Activated effector memory CD4-positive, alpha-beta T cell treated with anti-CD3 and anti-CD28 coated beads, Interleukin-2, amount 50 U/mL, for 16 hours (primary cell): Measurements from ENCODE around the gene DOCK3.

Source experiments
- DNase-seq: peaks from one replicate; pipeline ENCODE4 v3.0.0-alpha.2; 2020

The DOCK3 gene

DNA sequence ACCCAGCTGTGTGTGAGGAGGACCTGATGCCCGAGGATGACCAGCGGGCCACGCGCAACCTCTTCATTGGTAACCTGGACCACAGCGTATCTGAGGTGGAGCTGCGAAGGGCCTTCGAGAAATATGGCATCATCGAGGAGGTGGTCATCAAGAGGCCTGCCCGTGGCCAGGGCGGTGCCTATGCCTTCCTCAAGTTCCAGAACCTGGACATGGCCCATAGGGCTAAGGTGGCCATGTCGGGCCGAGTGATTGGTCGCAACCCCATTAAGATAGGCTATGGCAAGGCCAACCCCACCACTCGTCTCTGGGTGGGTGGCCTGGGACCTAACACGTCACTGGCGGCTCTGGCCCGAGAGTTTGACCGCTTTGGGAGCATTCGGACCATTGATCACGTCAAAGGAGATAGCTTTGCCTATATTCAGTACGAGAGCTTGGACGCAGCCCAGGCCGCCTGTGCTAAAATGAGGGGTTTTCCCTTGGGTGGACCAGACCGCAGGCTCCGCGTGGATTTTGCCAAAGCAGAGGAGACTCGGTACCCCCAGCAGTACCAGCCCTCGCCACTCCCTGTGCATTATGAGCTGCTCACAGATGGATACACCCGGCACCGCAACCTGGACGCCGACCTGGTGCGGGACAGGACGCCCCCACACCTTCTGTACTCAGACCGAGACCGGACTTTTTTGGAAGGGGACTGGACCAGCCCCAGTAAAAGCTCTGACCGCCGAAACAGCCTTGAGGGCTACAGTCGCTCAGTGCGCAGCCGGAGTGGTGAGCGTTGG, 717.8 kb downstream of the DOCK3 start:
- DNase-seq = no peak

DNA sequence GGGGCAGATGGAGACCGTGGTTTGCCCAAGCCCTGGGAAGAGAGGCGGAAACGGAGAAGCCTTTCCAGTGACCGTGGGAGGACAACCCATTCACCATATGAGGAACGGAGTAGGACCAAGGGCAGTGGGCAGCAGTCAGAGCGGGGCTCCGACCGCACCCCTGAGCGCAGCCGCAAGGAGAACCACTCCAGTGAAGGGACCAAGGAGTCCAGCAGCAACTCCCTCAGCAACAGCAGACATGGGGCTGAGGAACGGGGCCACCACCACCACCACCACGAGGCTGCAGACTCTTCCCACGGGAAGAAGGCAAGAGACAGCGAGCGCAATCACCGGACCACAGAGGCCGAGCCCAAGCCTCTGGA, 718.4 kb downstream of the DOCK3 start:
- no peak for DNase-seq

DNA sequence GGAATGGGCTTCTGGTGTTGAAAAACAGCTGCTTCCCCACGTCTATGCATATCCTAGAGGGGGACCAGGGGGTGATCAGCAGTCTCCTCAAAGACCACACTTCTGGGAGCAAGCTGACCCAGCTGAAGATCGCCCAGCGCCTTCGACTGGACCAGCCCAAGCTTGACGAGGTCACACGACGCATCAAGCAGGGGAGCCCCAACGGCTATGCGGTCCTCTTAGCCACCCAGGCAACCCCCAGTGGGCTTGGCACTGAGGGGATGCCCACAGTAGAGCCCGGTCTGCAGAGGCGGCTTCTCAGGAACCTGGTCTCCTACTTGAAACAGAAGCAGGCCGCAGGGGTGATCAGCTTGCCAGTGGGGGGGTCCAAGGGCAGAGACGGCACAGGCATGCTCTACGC, 718.8 kb downstream of the DOCK3 start:
- DNase-seq = no peak

DNA sequence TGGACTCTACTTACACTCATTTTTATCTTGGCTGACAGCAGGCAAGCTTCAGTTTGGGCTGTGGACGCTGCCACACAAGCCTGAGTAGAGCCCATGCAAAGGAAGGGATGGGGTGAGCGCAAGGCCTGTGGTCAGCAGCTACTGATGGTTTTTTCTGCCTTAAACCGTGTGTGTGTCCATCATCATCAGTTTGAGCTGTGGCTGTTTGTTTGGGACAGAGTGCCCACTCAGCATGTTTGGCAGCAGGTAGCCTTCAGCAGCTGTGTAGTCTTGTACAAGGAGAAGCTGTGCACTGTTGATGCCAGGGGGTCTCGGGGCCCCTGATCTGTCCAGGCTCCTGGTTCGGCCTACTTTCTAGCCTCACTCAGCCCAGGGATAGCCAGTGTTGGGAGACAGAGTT, 719.8 kb downstream of the DOCK3 start:
- DNase-seq = no peak

DNA sequence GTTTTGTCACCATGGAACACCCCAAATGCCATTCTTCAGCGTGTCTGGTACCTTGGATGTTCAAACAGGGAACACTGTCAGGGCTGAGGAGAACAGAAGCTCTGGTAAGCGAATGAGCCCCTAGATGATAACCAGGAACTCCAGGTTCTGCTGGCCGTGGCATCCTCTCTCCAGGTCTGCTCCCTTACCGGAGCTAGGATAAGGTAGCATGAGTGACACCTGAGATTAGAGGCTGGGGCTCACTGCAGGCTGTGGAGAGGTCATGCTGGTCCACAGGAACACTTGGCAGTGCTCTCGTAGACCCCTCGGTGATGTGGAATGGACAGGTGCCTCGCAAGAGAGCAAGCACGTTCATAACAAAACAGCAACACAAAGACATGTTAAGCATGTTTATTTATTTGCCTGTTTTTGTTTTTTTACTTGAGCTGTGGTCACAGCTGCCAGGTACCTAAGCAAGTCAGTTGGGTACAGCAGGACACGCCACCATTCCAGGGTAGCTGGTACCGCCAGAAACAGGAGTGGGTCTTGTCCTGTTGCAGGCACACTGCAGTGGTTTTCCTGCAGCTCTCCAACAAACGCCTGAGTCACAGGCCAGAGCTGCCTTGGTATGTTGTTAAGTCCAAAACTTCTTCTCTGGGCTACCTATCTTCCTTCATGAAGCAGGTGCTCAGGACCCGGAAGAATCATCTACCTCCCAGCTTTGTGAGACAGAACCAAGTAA, 720.9 kb downstream of the DOCK3 start:
- no peak for DNase-seq

DNA sequence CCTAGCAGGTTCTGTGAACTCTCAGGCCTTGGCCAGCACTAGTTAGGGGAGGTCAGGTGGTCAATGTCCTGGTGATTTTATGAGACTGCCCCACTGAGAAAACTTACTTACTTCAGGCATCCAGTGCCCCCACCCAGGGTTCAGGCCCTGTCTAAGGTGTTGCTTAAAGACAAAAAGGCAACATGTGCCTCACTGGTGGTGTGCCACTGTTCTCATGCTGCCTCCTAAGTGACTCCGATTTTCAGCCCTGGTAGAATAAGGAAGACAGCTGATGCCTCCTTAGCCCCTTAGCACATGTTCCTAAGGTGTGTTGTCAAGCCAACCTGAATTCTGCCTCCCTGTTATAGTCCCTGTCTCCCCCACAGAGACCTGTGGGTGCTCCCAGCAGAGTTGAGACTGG, 721.7 kb downstream of the DOCK3 start:
- DNase-seq = no peak

DNA sequence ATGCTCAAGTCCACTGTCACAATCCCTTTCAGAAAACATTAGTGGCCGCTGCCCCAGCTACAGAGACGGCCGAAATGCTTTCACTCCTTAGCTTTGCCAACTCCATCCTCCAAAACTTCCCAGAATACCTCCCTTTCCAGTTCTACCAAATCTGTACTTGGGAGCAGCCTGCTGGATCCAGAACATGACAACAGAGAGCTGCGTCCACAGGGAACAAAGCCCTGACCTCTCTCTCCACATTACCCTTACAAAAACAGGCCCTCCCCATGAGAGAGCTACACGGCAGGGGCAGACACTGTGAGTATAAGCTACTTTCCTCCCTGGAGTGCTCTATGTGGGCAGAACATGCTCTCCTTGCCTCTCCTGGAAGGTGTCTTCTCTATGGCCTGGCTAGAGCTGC, 722.7 kb downstream of the DOCK3 start:
- DNase-seq = no peak

DNA sequence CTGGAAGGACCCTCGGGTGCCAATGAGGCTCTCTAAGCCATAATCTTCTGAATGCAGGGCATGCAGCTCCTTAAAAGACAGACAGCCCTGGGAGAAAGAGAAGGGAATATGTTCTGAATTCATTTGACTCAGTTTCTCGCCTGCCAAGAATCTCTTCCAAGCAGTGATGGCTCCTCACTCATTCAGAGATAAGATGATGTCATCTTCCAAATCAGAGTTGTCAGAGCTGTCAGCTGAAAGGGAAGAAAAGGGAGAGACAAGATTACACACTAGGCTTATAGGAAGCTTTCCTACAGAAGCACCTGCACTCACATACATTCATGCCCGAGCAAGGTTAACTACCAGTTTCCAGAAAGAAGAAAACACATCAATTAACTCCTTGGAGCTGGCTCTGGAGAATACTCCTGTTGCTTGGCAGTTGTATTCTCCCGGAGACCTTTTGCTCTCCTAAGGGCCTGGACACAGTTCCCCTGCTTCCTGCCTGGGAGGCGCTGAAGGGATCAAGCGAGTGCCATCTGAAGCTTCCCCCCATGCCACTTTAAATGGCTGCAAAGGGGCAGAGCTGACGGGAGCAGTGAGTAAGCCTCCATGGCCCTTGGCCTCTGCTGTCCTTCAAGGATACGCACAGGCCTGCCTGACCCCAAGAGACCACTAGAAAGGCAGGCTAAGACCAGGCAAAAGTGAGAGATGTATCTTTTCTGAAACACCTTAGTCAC, 724.0 kb downstream of the DOCK3 start:
- no peak for DNase-seq

DNA sequence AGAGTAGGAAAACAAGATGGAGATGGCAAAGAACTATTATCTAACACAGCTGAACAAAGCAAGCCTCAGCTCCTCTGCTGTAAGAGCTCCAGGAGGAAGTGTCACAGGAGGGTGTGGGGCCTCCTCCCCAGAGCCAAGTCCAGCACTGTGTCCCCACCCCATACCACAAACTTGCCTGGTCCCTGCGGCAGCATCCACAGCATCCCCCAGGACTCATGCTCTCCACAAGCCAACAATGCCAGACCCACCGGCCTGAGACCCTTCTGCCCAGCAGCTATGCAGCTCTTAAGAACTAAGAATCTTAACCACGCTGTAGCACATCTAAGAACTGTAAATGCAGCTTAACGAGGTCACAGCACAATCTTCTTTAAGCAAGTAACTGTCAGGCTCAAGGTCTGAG, 725.4 kb downstream of the DOCK3 start:
- DNase-seq = no peak

DNA sequence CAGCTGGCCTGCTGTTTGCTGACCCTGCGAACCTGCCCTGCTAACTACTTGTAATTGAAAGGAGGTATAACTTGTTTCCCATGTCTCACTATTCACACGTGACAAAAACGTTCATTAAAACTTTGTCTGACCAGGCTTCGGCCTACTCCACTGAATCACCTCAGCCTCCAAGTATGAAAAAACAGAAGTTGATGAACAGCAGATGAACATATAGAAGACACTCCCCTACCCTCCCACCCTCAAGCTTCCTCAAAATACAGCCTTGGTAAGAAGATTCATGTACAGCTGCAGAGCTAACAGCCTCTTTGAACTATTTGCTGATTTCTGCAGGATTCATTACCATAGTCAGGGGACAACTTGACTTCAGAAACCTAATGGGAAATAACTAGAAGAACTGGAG, 727.0 kb downstream of the DOCK3 start:
- DNase-seq = no peak

DNA sequence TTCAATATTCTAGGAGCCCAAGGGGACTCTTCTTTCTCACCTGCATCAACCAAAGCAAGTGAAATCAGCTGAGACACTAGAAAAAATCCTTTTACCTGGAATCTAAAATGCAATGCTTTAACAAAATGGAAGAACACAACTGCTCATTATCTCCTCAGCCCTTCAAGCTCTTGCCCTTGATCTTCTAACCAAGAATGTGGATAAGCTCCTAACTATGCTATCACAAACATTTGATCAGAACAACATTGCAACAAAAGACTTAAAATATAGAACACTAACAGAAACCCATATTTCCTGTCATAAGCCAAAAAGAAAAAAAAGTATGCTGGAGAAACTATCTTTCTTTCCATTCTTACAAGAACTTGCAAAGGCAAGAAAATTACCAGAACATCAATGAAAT, 728.9 kb downstream of the DOCK3 start:
- DNase-seq = no peak

DNA sequence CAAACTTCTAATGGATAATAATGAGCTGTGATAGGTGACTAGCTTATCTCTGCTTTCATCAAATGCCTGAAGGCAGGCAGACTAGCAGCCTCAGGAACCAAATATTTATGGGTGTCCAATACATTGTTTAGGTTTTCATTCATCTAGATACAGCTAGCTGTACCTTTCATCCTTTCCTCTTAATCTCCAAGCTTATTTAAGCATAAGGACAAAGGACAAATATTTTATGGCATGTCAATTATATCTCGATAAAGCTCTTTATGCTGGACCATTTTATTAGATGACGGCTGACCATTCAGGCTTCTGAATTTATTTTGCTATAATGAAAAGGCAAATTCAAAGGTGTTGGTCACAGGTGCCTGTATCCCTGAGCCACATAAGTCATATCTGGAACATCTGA, 733.3 kb downstream of the DOCK3 start:
- DNase-seq = no peak

DNA sequence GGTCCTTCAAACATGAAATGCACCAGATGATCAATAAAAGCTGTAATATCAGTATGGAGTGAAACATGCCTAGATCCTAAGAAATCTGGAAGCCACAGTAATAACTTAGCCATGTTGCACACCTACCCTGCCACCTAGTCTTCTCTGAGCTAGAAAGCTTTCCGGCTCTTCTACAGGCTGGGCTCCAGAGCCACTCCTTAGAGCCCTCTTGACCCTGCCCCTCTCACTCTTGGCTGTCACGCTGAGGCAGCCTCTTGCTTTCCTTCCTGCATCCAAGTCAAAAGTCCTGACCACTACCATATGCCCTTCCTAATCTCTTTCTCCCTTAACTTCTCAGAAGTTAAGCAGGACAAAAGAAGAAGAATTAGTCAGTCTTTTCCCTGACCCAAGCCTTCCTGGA, 734.1 kb downstream of the DOCK3 start:
- no peak for DNase-seq

DNA sequence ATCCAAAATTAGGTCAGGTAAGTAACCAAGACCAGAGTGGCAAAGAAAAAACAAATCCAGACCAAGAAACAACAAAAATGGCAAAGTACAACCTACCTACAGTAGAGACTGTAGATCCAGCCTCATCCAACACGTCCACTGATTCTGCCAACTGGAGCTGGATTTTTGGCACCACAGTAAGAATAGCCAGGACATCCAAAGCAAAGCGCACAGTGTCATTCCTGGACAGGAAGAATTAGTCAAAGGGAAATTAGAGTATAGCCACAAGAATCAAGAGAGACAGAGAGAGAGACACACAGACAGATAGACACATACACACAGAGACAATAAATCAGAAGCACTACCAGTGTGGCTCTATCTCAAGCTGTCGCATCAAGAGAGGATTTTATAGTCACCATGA, 747.5 kb downstream of the DOCK3 start:
- no peak for DNase-seq

DNA sequence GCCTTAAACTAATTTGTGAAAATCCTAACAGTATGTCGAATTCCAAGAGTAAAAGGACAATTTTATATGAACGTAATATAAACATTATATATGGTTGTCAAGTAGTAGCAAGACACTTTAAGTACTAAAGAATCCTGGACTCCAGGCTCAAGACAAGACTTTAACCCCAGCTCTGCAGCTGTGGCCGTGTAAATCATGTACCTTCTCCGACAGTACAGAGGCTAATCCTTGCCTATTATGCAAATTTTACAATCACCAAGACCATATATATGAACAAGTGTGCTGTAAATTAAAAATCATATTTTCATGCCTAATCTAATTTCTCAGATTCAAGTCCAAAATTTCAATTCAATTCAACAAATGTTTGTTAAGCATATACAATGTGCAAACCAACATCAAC, 752.2 kb downstream of the DOCK3 start:
- DNase-seq = no peak

DNA sequence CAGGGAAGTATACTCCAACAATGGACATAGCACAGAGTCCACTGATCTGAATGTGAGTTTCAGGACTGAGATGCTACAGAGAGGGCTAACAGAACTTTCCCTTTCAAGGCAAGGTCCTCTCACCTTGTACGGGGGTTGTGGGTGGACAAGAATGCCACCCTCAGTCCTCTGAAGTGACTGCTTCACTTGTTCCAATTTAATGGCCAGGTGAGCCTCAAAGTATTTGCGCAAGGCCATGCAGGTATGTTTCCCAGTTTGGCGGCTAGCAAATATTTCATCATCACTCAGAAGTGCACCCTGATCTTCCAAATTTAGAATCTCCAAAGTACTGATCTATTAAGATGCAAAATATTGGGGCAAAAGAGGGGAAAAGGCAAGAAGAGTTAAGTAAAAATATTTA, 754.4 kb downstream of the DOCK3 start:
- DNase-seq = no peak
